ENCODE measurements around the gene NPY. TPM values are rescaled to one million over a fixed set of nuclear protein-coding genes. Genes with fewer than 3 reads are reported as not detected.

NPY gene
- total RNA-seq, 1 experiment from 2014 or later: not detected

- H3K36me3 ChIP-seq (ENCODE audit: control insufficient read depth in 1 of 2, insufficient read depth in 2 of 2, low read length in 2 of 2): no peaks in the 10 kb centered on the region
- RAD21 ChIA-PET (ENCODE audit: low non-redundant PET in 1 of 2, low total read pairs in 2 of 2, uncharacterized antibody in 2 of 2, unreplicated experiment in 2 of 2): no interaction called here
- no TSS peak for BruUV-seq (replicated peaks)
- H4K20me1 ChIP-seq (ENCODE audit: insufficient read depth): no peaks in the 10 kb centered on the region
- ATAC-seq (no peak), DNase-seq (ENCODE audit: low read depth, low spot score) (no peak)
- CTCF ChIA-PET: interaction anchor here (0.7 kb wide), 1 partner anchor 19 kb away, joined by 3 read pairs; no protein-coding TSS in a partner anchor
- no peak overlapping the region for H3K9ac ChIP-seq (ENCODE audit: low read length)
- H3K4me1 ChIP-seq (ENCODE audit: control insufficient read depth in 1 of 2, insufficient read depth in 2 of 2, low read length in 2 of 2): no peaks in the 10 kb centered on the region
- no peak overlapping the region for H3K27ac ChIP-seq (ENCODE audit: low read depth, low read length)
- H3K4me3 ChIP-seq (replicated peaks in 1 of 2; ENCODE audit: low read depth in 1 of 2, low read length in 2 of 2): no peak overlapping the region
- no peaks in the 10 kb centered on the region for H3K9me3 ChIP-seq (ENCODE audit: control insufficient read depth in 1 of 2, insufficient read depth in 1 of 2, low read depth in 1 of 2, low read length in 2 of 2)
- H3K4me2 ChIP-seq (ENCODE audit: low read length): no peak overlapping the region
- intact Hi-C loops (cut with micrococcal nuclease): no loop called here
- no peak overlapping the region for H2AFZ ChIP-seq (ENCODE audit: low read depth, low read length, poor library complexity, severe bottlenecking)
- no peaks in the 10 kb centered on the region for H3K79me2 ChIP-seq (ENCODE audit: insufficient read depth, low read length)
- POLR2A ChIA-PET: no interaction called here
- H3K27me3 ChIP-seq (ENCODE audit: insufficient read depth, low read length): 0 out of 2 replicates have a peak, but pooled peaks cover 5% of the 10 kb centered on the region
- TF ChIP-seq CBX3 (IDR thresholded peaks at IDR 0.05; ENCODE audit: low read depth) (no peak), EZH2 (IDR thresholded peaks at IDR 0.05) (no peak), ATF3 (IDR thresholded peaks at IDR 0.05) (no peak), JUND (IDR thresholded peaks at IDR 0.05) (no peak), TCF7L2 (IDR thresholded peaks at IDR 0.05; ENCODE audit: borderline replicate concordance, extremely low read depth, insufficient read depth, insufficient read length) (no peak)
- TF ChIP-seq, protein P1, sequence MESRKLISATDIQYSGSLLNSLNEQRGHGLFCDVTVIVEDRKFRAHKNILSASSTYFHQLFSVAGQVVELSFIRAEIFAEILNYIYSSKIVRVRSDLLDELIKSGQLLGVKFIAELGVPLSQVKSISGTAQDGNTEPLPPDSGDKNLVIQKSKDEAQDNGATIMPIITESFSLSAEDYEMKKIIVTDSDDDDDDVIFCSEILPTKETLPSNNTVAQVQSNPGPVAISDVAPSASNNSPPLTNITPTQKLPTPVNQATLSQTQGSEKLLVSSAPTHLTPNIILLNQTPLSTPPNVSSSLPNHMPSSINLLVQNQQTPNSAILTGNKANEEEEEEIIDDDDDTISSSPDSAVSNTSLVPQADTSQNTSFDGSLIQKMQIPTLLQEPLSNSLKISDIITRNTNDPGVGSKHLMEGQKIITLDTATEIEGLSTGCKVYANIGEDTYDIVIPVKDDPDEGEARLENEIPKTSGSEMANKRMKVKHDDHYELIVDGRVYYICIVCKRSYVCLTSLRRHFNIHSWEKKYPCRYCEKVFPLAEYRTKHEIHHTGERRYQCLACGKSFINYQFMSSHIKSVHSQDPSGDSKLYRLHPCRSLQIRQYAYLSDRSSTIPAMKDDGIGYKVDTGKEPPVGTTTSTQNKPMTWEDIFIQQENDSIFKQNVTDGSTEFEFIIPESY (IDR thresholded peaks at IDR 0.05; ENCODE audit: extremely low read depth, insufficient replicate concordance, low read length): no peak
- TF ChIP-seq, protein P2, sequence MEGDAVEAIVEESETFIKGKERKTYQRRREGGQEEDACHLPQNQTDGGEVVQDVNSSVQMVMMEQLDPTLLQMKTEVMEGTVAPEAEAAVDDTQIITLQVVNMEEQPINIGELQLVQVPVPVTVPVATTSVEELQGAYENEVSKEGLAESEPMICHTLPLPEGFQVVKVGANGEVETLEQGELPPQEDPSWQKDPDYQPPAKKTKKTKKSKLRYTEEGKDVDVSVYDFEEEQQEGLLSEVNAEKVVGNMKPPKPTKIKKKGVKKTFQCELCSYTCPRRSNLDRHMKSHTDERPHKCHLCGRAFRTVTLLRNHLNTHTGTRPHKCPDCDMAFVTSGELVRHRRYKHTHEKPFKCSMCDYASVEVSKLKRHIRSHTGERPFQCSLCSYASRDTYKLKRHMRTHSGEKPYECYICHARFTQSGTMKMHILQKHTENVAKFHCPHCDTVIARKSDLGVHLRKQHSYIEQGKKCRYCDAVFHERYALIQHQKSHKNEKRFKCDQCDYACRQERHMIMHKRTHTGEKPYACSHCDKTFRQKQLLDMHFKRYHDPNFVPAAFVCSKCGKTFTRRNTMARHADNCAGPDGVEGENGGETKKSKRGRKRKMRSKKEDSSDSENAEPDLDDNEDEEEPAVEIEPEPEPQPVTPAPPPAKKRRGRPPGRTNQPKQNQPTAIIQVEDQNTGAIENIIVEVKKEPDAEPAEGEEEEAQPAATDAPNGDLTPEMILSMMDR (IDR thresholded peaks at IDR 0.05 in 2 of 3, conservative IDR thresholded peaks at IDR 0.05 in 1 of 3; ENCODE audit: borderline replicate concordance in 1 of 3, insufficient read depth in 1 of 3, low read depth in 2 of 3, low read length in 2 of 3): no peak
- H3K9me2 ChIP-seq (ENCODE audit: insufficient read depth): no peaks in the 10 kb centered on the region
Measured at GRCh38 chr7:24316340-24316739, 32.4 kb downstream of the NPY start.
